IMR-90 (cell line): ENCODE data around the gene FER. TPM values are rescaled to one million over a fixed set of nuclear protein-coding genes. Genes with fewer than 3 reads are reported as not detected.
A peak's percentile ranks its signal among the peaks of the same experiment; 100 is the strongest.

Experiments
- ATAC-seq: fragments of 200-7000 bp; cut with Tn5 transposase; 2 replicates; pipeline ENCODE4 v1.9.1; 2020; ENCODE audit warnings: low read depth, mild to moderate bottlenecking, moderate library complexity
- BruUV-seq: library from RNA; stranded (reverse); fragments of 400-500 nt; replicated peaks from 2 replicates; lab custom pipeline; 2021; lab: Mats Ljungman, UMichigan
- CTCF ChIA-PET: fragments of 300-600 bp; formaldehyde crosslinking; extraction: SDS; loops from one replicate; lab custom pipeline; 2021; ENCODE audit warnings: antibody characterized with exemption; lab: Yijun Ruan, JAX
- POLR2A ChIA-PET: fragments of 300-600 bp; sonication (Branson Sonifier 250); formaldehyde crosslinking; loops from one replicate; lab custom pipeline; 2022; ENCODE audit warnings: antibody characterized with exemption; ENCODE audit not compliant: unreplicated experiment; lab: Charles Lee
- DNase-seq: peaks from one replicate; pipeline ENCODE4 v3.0.0; 2013
- H2AFZ ChIP-seq: replicated peaks from 2 replicates; pipeline ENCODE3; 2013; ENCODE audit warnings: low read length, mild to moderate bottlenecking; ENCODE audit not compliant: poor library complexity
- H2AK5ac ChIP-seq: 2 replicates; pipeline ENCODE4 v1.6.1; 2013; ENCODE audit warnings: low read depth, low read length, inconsistent platforms
- H2AK9ac ChIP-seq: replicated peaks from 2 replicates; pipeline ENCODE3; 2013; ENCODE audit warnings: mild to moderate bottlenecking, low read depth, low read length, moderate library complexity; ENCODE audit not compliant: poor library complexity
- H2BK120ac ChIP-seq: 2 replicates; pipeline ENCODE4 v1.6.1; 2013; ENCODE audit warnings: low read depth, low read length, inconsistent platforms
- H2BK15ac ChIP-seq: 3 replicates; pipeline ENCODE4 v1.6.1; 2013; ENCODE audit warnings: low read depth, low read length, inconsistent platforms
- H2BK20ac ChIP-seq: 2 replicates; pipeline ENCODE4 v1.6.1; 2013; ENCODE audit warnings: low read depth, mild to moderate bottlenecking, inconsistent platforms, low read length, moderate library complexity
- H2BK5ac ChIP-seq: 2 replicates; pipeline ENCODE4 v1.6.1; 2013; ENCODE audit warnings: mild to moderate bottlenecking, low read depth, low read length, inconsistent platforms; ENCODE audit not compliant: poor library complexity, severe bottlenecking
- H3K14ac ChIP-seq: replicated peaks from 2 replicates; pipeline ENCODE4 v1.6.1; 2013; ENCODE audit warnings: low read depth, low read length, inconsistent platforms
- H3K18ac ChIP-seq: 2 replicates; pipeline ENCODE4 v1.6.1; 2013; ENCODE audit warnings: low read depth, low read length, control low read depth
- H3K23ac ChIP-seq: 2 replicates; pipeline ENCODE4 v1.6.1; 2013; ENCODE audit warnings: low read depth, low read length, inconsistent platforms
- H3K27ac ChIP-seq: 2 replicates; pipeline ENCODE4 v1.5.1; 2013; ENCODE audit warnings: mild to moderate bottlenecking, control low read depth, low read length; ENCODE audit not compliant: insufficient read depth
- H3K27me3 ChIP-seq: 2 replicates; pipeline ENCODE4 v1.6.1; 2013; ENCODE audit warnings: low read length; ENCODE audit not compliant: control insufficient read depth, insufficient read depth
- H3K36me3 ChIP-seq: 2 replicates; pipeline ENCODE4 v1.6.1; 2013; ENCODE audit warnings: low read length, mixed read lengths; ENCODE audit not compliant: control insufficient read depth, insufficient read depth
- H3K4ac ChIP-seq: 2 replicates; pipeline ENCODE4 v1.6.1; 2013; ENCODE audit warnings: low read depth, low read length, inconsistent platforms
- H3K4me1 ChIP-seq: 2 replicates; pipeline ENCODE4 v1.6.1; 2013; ENCODE audit warnings: low read length, mixed read lengths; ENCODE audit not compliant: control insufficient read depth, insufficient read depth
- H3K4me2 ChIP-seq: 2 replicates; pipeline ENCODE4 v1.6.1; 2013; ENCODE audit warnings: low read depth, mild to moderate bottlenecking, control low read depth, low read length, moderate library complexity
- H3K4me3 ChIP-seq: 2 replicates; pipeline ENCODE4 v1.5.1; 2013; ENCODE audit warnings: low read depth, mild to moderate bottlenecking, control low read depth, low read length, moderate library complexity; ENCODE audit not compliant: insufficient read depth
- H3K56ac ChIP-seq: 2 replicates; pipeline ENCODE4 v1.6.1; 2013; ENCODE audit warnings: low read length, inconsistent platforms; ENCODE audit not compliant: insufficient read depth; ENCODE audit errors: extremely low read depth
- H3K79me1 ChIP-seq, 2 experiments: 2 replicates each; pipeline ENCODE4 v1.6.1; 2013; ENCODE audit warnings: low read length in 2 of 2, inconsistent platforms in 1 of 2, low read depth in 1 of 2
- H3K9ac ChIP-seq: 2 replicates; pipeline ENCODE4 v1.6.1; 2013; ENCODE audit warnings: low read depth, low read length, control low read depth
- H3K9me1 ChIP-seq: 2 replicates; pipeline ENCODE4 v1.6.1; 2013; ENCODE audit warnings: low read length, inconsistent platforms; ENCODE audit not compliant: insufficient read depth
- H3K9me3 ChIP-seq: 2 replicates; pipeline ENCODE4 v1.6.1; 2013; ENCODE audit warnings: low read length; ENCODE audit not compliant: control insufficient read depth, insufficient read depth
- H4K20me1 ChIP-seq: 2 replicates; pipeline ENCODE4 v1.6.1; 2013; ENCODE audit warnings: low read length, inconsistent platforms; ENCODE audit not compliant: insufficient read depth
- H4K5ac ChIP-seq: 2 replicates; pipeline ENCODE4 v1.6.1; 2013; ENCODE audit warnings: mild to moderate bottlenecking, low read depth, low read length, control low read depth
- H4K8ac ChIP-seq, 2 experiments: 2 replicates each; pipeline ENCODE4 v1.6.1; 2013; ENCODE audit warnings: low read depth in 2 of 2, low read length in 2 of 2, control low read depth in 1 of 2, inconsistent platforms in 1 of 2
- H4K91ac ChIP-seq: 2 replicates; pipeline ENCODE4 v1.6.1; 2013; ENCODE audit warnings: low read depth, low read length, inconsistent platforms; ENCODE audit not compliant: insufficient read depth
- BHLHE40 ChIP-seq: fragments of 150-350 bp; IDR thresholded peaks from 2 replicates; pipeline ENCODE4 v1.6.1; 2016; ENCODE audit warnings: mild to moderate bottlenecking, low read depth, low read length
- CEBPB ChIP-seq: IDR thresholded peaks from 2 replicates; pipeline ENCODE4 v1.6.1; 2012; ENCODE audit warnings: low read depth, low read length, improper control_type of control experiment
- CHD1 ChIP-seq: IDR thresholded peaks from 2 replicates; pipeline ENCODE4 v1.6.1; 2012; ENCODE audit warnings: low read depth, low read length, improper control_type of control experiment
- ELK1 ChIP-seq: fragments of 150-350 bp; IDR thresholded peaks from 2 replicates; pipeline ENCODE4 v1.6.1; 2016; ENCODE audit warnings: low read depth, mild to moderate bottlenecking, low read length, moderate library complexity, borderline replicate concordance
- FOS ChIP-seq: fragments of 150-350 bp; IDR thresholded peaks from 2 replicates; pipeline ENCODE4 v1.6.1; 2016; ENCODE audit warnings: low read depth, low read length
- MAFK ChIP-seq: IDR thresholded peaks from 2 replicates; pipeline ENCODE4 v1.6.1; 2012; ENCODE audit warnings: low read depth, low read length, improper control_type of control experiment
- MAZ ChIP-seq: IDR thresholded peaks from 2 replicates; pipeline ENCODE4 v1.6.1; 2012; ENCODE audit warnings: low read depth, mild to moderate bottlenecking, low read length, improper control_type of control experiment, moderate library complexity, borderline replicate concordance
- MXI1 ChIP-seq: IDR thresholded peaks from 2 replicates; pipeline ENCODE4 v1.6.1; 2012; ENCODE audit warnings: low read depth, mild to moderate bottlenecking, low read length, moderate library complexity, borderline replicate concordance
- NFE2L2 ChIP-seq: fragments of 150-350 bp; IDR thresholded peaks from 2 replicates; pipeline ENCODE4 v1.6.1; 2016; ENCODE audit warnings: low read depth, mild to moderate bottlenecking, low read length
- POLR2A ChIP-seq: IDR thresholded peaks from 2 replicates; pipeline ENCODE4 v1.6.1; 2012; ENCODE audit warnings: mild to moderate bottlenecking, low read depth, low read length
- RAD21 ChIP-seq: IDR thresholded peaks from 2 replicates; pipeline ENCODE4 v1.6.1; 2012; ENCODE audit warnings: low read length, improper control_type of control experiment
- RCOR1 ChIP-seq: IDR thresholded peaks from 2 replicates; pipeline ENCODE4 v1.6.1; 2012; ENCODE audit warnings: mild to moderate bottlenecking, low read length, improper control_type of control experiment; ENCODE audit not compliant: insufficient replicate concordance
- SMC3 ChIP-seq: fragments of 150-350 bp; IDR thresholded peaks from 2 replicates; pipeline ENCODE4 v1.6.1; 2016; ENCODE audit warnings: low read depth, mild to moderate bottlenecking, antibody characterized with exemption, low read length, moderate library complexity
- USF2 ChIP-seq: fragments of 150-350 bp; IDR thresholded peaks from 2 replicates; pipeline ENCODE4 v1.6.1; 2017; ENCODE audit warnings: mild to moderate bottlenecking, antibody characterized with exemption, low read length, low read depth
- WGBS, 2 experiments: methylation state at CpG; one replicate each; pipeline versions ENCODE4 v1.1.5 to v1.1.7; 2013; ENCODE audit warnings: missing lambda C conversion rate in 2 of 2; ENCODE audit not compliant: insufficient read length in 1 of 2; ENCODE audit errors: extremely low coverage in 2 of 2; 5-methylcytosine and 5-hydroxymethylcytosine counted together
- dilution Hi-C: fragments of 300-500 bp; cut with HindIII; formaldehyde crosslinking; loops from one replicate; pipeline ENCODE4 v1.14.3; 2018; ENCODE audit warnings: low sequenced_read_pairs; ENCODE audit not compliant: unreplicated experiment
- in situ Hi-C: fragments of 300-500 bp; cut with MboI; formaldehyde crosslinking; loops from 3 replicates; pipeline ENCODE4 v1.14.3; 2019; ENCODE audit warnings: low sequenced_read_pairs, inconsistent platforms, mixed read lengths
- intact Hi-C: fragments of 100-400 bp; cut with micrococcal nuclease; formaldehyde crosslinking; loops from 2 replicates; pipeline ENCODE4 v1.10.0; 2022
- polyA plus RNA-seq, 3 experiments: library from polyadenylated mRNA; depleted of rRNA; stranded (reverse); fragments of >200 nt; gene quantifications; 2 replicates each; pipeline ENCODE4 v1.2.3, GENCODE V29; 2012; ENCODE audit warnings: low replicate concordance in 1 of 3
- total RNA-seq: library from RNA; depleted of rRNA; stranded (reverse); fragments of >200 nt; gene quantifications from 2 replicates; pipeline ENCODE4 v1.2.3, GENCODE V29; 2012
- TF ChIP-seq, protein P1 (sequence below): conservative IDR thresholded peaks from 2 replicates; pipeline ENCODE4 v1.5.1; 2012; ENCODE audit warnings: mild to moderate bottlenecking, low read depth, low read length, improper control_type of control experiment

Gene FER
- total and polyA plus RNA-seq, 2 of the 4 experiments (the other 2 are of a cell fraction), result 3.5 to 32.4 TPM

DNA sequence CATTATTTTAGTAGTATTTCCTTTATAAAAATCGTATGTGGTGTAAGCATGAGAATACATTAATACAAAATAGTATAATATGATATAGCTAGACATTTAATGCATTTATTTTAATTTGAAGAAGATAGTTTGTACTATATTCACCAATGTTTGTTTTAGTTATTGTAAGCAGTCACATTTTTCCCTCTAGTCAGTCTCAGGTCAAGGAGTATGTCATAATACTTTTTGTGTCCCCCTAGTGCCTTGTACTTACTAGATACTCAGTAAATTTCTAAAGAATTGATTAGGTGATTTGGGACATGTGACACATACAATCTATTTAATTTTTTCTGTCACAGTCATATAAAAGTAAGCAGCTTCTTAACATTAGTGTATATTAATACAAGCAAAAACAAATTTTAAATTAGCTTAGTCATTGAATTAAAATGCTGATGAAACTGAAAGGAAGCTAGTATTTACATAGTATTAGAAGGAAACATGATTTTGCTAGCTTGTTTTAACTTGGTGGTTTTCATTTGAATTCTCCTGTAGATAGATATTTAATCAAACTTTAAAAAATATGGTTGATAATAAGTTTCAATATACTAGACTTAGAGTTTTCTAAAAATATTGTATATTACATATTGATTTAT is 242.2 kb downstream of the FER start:
- Histone ChIP-seq H2AK5ac (no peak overlapping the region), H3K36me3 (no peaks in the 10 kb centered on the region), H2AFZ (no peak overlapping the region), H3K4me1 (peaks cover 1% of the 10 kb centered on the region; the same call in 1 of the 2 replicates), H3K4ac (no peak overlapping the region), H3K23ac (no peak overlapping the region), H3K18ac (no peak overlapping the region), H3K14ac (no peak overlapping the region), H4K91ac (no peak overlapping the region), H2BK15ac (no peak overlapping the region), H3K4me2 (peak overlapping the region; percentile 38; the same call in 1 of the 2 replicates), H2BK5ac (peak overlapping the region; percentile 73), H3K27me3 (no peaks in the 10 kb centered on the region), H3K27ac (no peak overlapping the region), H4K5ac (no peak overlapping the region), H3K4me3 (no peak overlapping the region), H3K9ac (no peak overlapping the region), H2AK9ac (no peak overlapping the region), H4K20me1 (no peaks in the 10 kb centered on the region), H3K9me3 (no peaks in the 10 kb centered on the region), H4K8ac (no peak overlapping the region), H3K9me1 (no peaks in the 10 kb centered on the region), H3K56ac (no peak overlapping the region), H2BK20ac (no peak overlapping the region), H2BK120ac (0 out of 2 replicates have a peak overlapping the region, but pooled peaks have one; percentile 6), H3K79me1 (no peaks in the 10 kb centered on the region; a peak in 2 of 4 replicates)
- in situ Hi-C loops (no loop called here), dilution Hi-C loops (no loop called here), intact Hi-C loops (no loop called here)
- ATAC-seq (peak; percentile 86), DNase-seq (peak; percentile 48)
- BruUV-seq, result no TSS peak
- TF ChIP-seq RAD21, result no peak
- TF ChIP-seq FOS, result no peak; the same call in 1 of the 2 replicates
- no peak for TF ChIP-seq MXI1
- no peak for TF ChIP-seq RCOR1
- TF ChIP-seq MAFK, result peak; percentile 68
- TF ChIP-seq ELK1, result no peak
- TF ChIP-seq NFE2L2, result peak; percentile 71
- TF ChIP-seq SMC3, result no peak
- no peak for TF ChIP-seq CEBPB
- no peak for TF ChIP-seq POLR2A
- TF ChIP-seq USF2, result no peak
- no peak for TF ChIP-seq CHD1
- TF ChIP-seq, protein P1, sequence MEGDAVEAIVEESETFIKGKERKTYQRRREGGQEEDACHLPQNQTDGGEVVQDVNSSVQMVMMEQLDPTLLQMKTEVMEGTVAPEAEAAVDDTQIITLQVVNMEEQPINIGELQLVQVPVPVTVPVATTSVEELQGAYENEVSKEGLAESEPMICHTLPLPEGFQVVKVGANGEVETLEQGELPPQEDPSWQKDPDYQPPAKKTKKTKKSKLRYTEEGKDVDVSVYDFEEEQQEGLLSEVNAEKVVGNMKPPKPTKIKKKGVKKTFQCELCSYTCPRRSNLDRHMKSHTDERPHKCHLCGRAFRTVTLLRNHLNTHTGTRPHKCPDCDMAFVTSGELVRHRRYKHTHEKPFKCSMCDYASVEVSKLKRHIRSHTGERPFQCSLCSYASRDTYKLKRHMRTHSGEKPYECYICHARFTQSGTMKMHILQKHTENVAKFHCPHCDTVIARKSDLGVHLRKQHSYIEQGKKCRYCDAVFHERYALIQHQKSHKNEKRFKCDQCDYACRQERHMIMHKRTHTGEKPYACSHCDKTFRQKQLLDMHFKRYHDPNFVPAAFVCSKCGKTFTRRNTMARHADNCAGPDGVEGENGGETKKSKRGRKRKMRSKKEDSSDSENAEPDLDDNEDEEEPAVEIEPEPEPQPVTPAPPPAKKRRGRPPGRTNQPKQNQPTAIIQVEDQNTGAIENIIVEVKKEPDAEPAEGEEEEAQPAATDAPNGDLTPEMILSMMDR, result no peak
- no peak for TF ChIP-seq BHLHE40
- TF ChIP-seq MAZ, result no peak
- WGBS, 2 experiments, result no CpG with 5 or more reads among the region's 1 CpG
- ChIA-PET POLR2A (no interaction called here), CTCF (interaction anchor here (0.5 kb wide), 1 partner anchor 16 kb away, joined by 3 read pairs; no protein-coding TSS in a partner anchor)
